ENCODE data around the gene AOPEP. TPM values are rescaled to one million over a fixed set of nuclear protein-coding genes. Genes with fewer than 3 reads are reported as not detected.

Gene AOPEP
- total RNA-seq, 1 experiment from 2014 or later, result 32.4 TPM

DNA sequence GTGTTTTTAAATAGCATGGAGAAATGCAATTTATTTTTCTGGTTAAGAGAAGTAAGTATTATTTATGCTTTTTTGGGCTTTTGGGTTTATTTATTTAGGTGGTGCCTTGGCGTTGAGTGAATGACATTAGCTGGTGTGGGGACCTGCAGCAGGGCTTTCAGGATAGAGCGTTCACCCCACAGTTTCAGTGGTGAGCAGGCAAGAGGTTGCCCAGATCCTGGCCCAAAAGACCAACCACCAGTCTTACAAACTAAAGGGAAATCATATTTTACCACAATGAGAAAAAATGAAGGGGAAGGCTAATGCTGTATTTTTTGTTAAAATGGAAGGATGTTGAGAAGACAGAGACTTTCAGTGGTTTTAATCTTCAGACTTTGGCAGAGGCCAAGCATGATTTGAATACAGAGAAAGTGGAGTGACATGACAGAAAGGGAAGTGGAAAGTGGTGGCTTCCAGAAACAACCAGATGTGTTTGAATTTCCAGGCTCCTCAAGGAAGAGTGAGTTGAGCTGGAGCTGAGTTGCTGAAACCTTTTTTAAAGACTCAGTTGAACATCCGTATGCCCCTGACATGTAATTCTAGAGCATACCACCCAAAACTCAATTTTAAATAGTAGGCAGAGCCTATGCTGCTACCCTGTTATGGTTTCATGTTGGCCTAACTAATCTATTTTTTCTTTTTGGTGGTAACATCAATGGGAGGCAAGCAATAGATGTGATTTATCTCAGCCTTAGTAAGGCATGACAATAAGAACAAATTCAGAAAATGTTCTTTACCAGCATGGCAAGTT is 94.8 kb downstream of the AOPEP start:
- H3K9me3 Mint-ChIP-seq (ENCODE audit: unreplicated experiment), result no peaks in the 10 kb centered on the region
- intact Hi-C loops (cut with micrococcal nuclease), result no loop called here
- H3K4me1 Mint-ChIP-seq (ENCODE audit: insufficient read depth, unreplicated experiment), result peaks cover 15% of the 10 kb centered on the region
- no peaks in the 10 kb centered on the region for H3K27me3 Mint-ChIP-seq (ENCODE audit: insufficient read depth, unreplicated experiment)
- TF ChIP-seq, protein P1, sequence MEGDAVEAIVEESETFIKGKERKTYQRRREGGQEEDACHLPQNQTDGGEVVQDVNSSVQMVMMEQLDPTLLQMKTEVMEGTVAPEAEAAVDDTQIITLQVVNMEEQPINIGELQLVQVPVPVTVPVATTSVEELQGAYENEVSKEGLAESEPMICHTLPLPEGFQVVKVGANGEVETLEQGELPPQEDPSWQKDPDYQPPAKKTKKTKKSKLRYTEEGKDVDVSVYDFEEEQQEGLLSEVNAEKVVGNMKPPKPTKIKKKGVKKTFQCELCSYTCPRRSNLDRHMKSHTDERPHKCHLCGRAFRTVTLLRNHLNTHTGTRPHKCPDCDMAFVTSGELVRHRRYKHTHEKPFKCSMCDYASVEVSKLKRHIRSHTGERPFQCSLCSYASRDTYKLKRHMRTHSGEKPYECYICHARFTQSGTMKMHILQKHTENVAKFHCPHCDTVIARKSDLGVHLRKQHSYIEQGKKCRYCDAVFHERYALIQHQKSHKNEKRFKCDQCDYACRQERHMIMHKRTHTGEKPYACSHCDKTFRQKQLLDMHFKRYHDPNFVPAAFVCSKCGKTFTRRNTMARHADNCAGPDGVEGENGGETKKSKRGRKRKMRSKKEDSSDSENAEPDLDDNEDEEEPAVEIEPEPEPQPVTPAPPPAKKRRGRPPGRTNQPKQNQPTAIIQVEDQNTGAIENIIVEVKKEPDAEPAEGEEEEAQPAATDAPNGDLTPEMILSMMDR (IDR thresholded peaks at IDR 0.05; ENCODE audit: unreplicated experiment), result no peak
- ChIA-PET POLR2A (interaction anchor here (0.7 kb wide), 1 partner anchor 107 kb away, joined by 3 read pairs; no protein-coding TSS in a partner anchor), CTCF (interaction anchor here (1.0 kb wide), 1 partner anchor 307 kb away, joined by 3 read pairs; no protein-coding TSS in a partner anchor)
- no peak for DNase-seq (ENCODE audit: unreplicated experiment)
- H3K27ac Mint-ChIP-seq (ENCODE audit: low read depth, unreplicated experiment), result no peak overlapping the region
- H3K36me3 Mint-ChIP-seq (ENCODE audit: insufficient read depth, unreplicated experiment), result peaks cover 16% of the 10 kb centered on the region
- no TSS peak for BruUV-seq (replicated peaks)
- H3K4me3 Mint-ChIP-seq (ENCODE audit: unreplicated experiment), result no peak overlapping the region

DNA sequence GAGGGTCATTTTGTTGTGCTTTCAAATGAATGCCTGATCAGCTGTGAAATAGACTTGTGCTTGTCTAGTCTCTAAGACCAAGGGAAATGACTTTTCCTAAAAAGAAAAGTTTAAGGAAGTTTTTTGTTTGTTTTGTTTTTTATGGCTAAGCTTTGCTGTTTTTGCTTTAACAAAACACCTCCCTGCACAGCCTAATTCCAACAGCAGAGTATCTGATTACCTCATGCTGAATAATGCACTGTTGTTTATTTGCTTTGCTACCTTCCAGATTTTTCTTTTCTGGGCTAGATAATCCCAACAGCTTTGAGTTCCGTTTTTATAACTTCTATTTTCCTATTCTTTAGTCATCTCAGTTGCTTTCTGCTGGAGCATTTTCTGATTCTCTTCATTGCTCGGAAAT is 95.8 kb downstream of the AOPEP start:
- no peaks in the 10 kb centered on the region for H3K9me3 Mint-ChIP-seq (ENCODE audit: unreplicated experiment)
- peaks cover 15% of the 10 kb centered on the region for H3K4me1 Mint-ChIP-seq (ENCODE audit: insufficient read depth, unreplicated experiment)
- no peaks in the 10 kb centered on the region for H3K27me3 Mint-ChIP-seq (ENCODE audit: insufficient read depth, unreplicated experiment)
- ChIA-PET CTCF (interaction anchor here (0.7 to 1.0 kb wide), 2 partner anchors 13 to 306 kb away, joined by 3 to 4 read pairs; no protein-coding TSS in a partner anchor), POLR2A (interaction anchor here (0.8 kb wide), 1 partner anchor 9 kb away, joined by 3 read pairs; no protein-coding TSS in a partner anchor)
- TF ChIP-seq, protein P1 (IDR thresholded peaks at IDR 0.05; ENCODE audit: unreplicated experiment), result no peak
- no peak for DNase-seq (ENCODE audit: unreplicated experiment)
- BruUV-seq (replicated peaks), result no TSS peak
- peaks cover 18% of the 10 kb centered on the region for H3K36me3 Mint-ChIP-seq (ENCODE audit: insufficient read depth, unreplicated experiment)
- no peak overlapping the region for H3K27ac Mint-ChIP-seq (ENCODE audit: low read depth, unreplicated experiment)
- no peak overlapping the region for H3K4me3 Mint-ChIP-seq (ENCODE audit: unreplicated experiment)
- intact Hi-C loops (cut with micrococcal nuclease), result no loop called here

DNA sequence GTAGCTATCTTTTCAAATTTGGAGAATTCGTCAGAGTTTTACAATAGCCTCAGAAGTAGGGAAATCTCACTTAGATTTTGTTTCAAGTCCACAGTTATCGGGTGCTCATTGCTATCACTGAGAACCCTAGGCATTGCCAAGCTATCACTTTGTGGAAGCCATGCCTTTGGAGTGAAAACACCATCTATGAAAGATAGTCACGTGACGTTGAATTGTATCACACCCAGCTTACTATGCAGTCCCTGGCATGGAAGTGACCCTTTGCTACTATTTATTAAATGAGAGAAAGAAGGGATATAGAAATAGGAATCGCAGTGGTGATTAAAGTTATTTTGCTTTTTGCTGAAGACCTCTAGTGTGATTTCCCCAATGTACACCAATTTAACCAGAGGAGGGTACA is 97.2 kb downstream of the AOPEP start:
- intact Hi-C loops (cut with micrococcal nuclease), result no loop called here
- Mint-ChIP-seq H3K27me3 (ENCODE audit: insufficient read depth, unreplicated experiment) (no peaks in the 10 kb centered on the region), H3K36me3 (ENCODE audit: insufficient read depth, unreplicated experiment) (peaks cover 23% of the 10 kb centered on the region), H3K9me3 (ENCODE audit: unreplicated experiment) (no peaks in the 10 kb centered on the region), H3K4me3 (ENCODE audit: unreplicated experiment) (no peak overlapping the region), H3K27ac (ENCODE audit: low read depth, unreplicated experiment) (no peak overlapping the region), H3K4me1 (ENCODE audit: insufficient read depth, unreplicated experiment) (peaks cover 15% of the 10 kb centered on the region)
- CTCF ChIA-PET, result interaction anchor here (0.8 kb wide), 1 partner anchor 17 kb away, joined by 3 read pairs; no protein-coding TSS in a partner anchor
- DNase-seq (ENCODE audit: unreplicated experiment), result no peak
- BruUV-seq (replicated peaks), result no TSS peak
- POLR2A ChIA-PET, result no interaction called here
- TF ChIP-seq, protein P1 (IDR thresholded peaks at IDR 0.05; ENCODE audit: unreplicated experiment), result no peak

DNA sequence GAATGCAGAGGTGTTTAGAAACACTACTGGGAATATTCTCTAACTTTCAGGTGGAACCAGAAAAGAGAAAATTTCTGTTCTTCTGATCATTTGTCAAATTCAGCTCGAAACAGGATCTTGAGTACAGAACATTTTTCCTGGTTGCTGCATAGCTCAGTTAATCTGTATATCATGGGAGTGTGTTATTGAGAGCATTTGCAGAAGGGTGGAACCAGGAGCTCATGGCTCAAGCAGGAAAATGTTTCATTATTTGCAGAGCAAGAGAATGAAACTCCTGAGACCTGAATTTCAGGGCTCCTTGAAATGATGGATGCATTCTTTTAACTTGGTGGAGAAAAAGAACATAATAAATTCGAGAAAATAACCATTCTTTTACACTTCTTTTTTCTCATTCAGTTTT is 97.9 kb downstream of the AOPEP start:
- no peaks in the 10 kb centered on the region for H3K9me3 Mint-ChIP-seq (ENCODE audit: unreplicated experiment)

More for the DNA sequence above, 97.9 kb downstream of the AOPEP start:
- ChIA-PET POLR2A (interaction anchor here (0.9 kb wide), 1 partner anchor 13 kb away, joined by 4 read pairs; no protein-coding TSS in a partner anchor), CTCF (no interaction called here)
- TF ChIP-seq, protein P1 (IDR thresholded peaks at IDR 0.05; ENCODE audit: unreplicated experiment), result no peak
- no TSS peak for BruUV-seq (replicated peaks)
- peaks cover 23% of the 10 kb centered on the region for H3K36me3 Mint-ChIP-seq (ENCODE audit: insufficient read depth, unreplicated experiment)
- no peak overlapping the region for H3K4me3 Mint-ChIP-seq (ENCODE audit: unreplicated experiment)
- no peak for DNase-seq (ENCODE audit: unreplicated experiment)
- H3K27me3 Mint-ChIP-seq (ENCODE audit: insufficient read depth, unreplicated experiment), result no peaks in the 10 kb centered on the region
- intact Hi-C loops (cut with micrococcal nuclease), result no loop called here
- H3K4me1 Mint-ChIP-seq (ENCODE audit: insufficient read depth, unreplicated experiment), result peaks cover 15% of the 10 kb centered on the region
- H3K27ac Mint-ChIP-seq (ENCODE audit: low read depth, unreplicated experiment), result no peak overlapping the region

Data from MCF 10A (cell line).